Measurements from ENCODE around the gene FAM131B.

FAM131B gene

GRCh38 chr7:143360788-143361551 is 1.5 kb downstream of the FAM131B start:
- no peak for DNase-seq (ENCODE audit: low read depth in 1 of 2, low spot score in 1 of 2)

- DNase-seq (ENCODE audit: low read depth in 1 of 2, low spot score in 1 of 2) = no peak
Measured at GRCh38 chr7:143359771-143360353, 2.7 kb downstream of the FAM131B start.

GRCh38 chr7:143358626-143359025 is 3.9 kb downstream of the FAM131B start:
- no peak for DNase-seq (ENCODE audit: low read depth in 1 of 2, low spot score in 1 of 2)

- DNase-seq (ENCODE audit: low read depth in 1 of 2, low spot score in 1 of 2) = no peak
Measured at GRCh38 chr7:143356414-143357050, 6.0 kb downstream of the FAM131B start.

- DNase-seq (ENCODE audit: low read depth in 1 of 2, low spot score in 1 of 2) = no peak
Measured at GRCh38 chr7:143355450-143356385, 6.8 kb downstream of the FAM131B start.

GRCh38 chr7:143354965-143355364 is 7.5 kb downstream of the FAM131B start:
- DNase-seq (ENCODE audit: low read depth in 1 of 2, low spot score in 1 of 2) = no peak

- no peak for DNase-seq (ENCODE audit: low read depth in 1 of 2, low spot score in 1 of 2)
Measured at GRCh38 chr7:143354376-143354775, 8.1 kb downstream of the FAM131B start.

GRCh38 chr7:143352531-143353002 is 9.9 kb downstream of the FAM131B start:
- no peak for DNase-seq (ENCODE audit: low read depth in 1 of 2, low spot score in 1 of 2)

GRCh38 chr7:143351574-143351973 is 10.9 kb downstream of the FAM131B start:
- no peak for DNase-seq (ENCODE audit: low read depth in 1 of 2, low spot score in 1 of 2)

- DNase-seq (ENCODE audit: low read depth in 1 of 2, low spot score in 1 of 2) = no peak
Measured at GRCh38 chr7:143351060-143351459, 11.5 kb downstream of the FAM131B start.

- no peak for DNase-seq (ENCODE audit: low read depth in 1 of 2, low spot score in 1 of 2)
Measured at GRCh38 chr7:143347950-143348349, 14.6 kb downstream of the FAM131B start.

GRCh38 chr7:143346018-143346417 is 16.5 kb downstream of the FAM131B start:
- no peak for DNase-seq (ENCODE audit: low read depth in 1 of 2, low spot score in 1 of 2)

- peak; percentile 33 to 48 for DNase-seq (ENCODE audit: low read depth in 1 of 2, low spot score in 1 of 2)
Measured at GRCh38 chr7:143345428-143345900, 17.0 kb downstream of the FAM131B start.

GRCh38 chr7:143343596-143343995 is 18.9 kb downstream of the FAM131B start:
- no peak for DNase-seq (ENCODE audit: low read depth in 1 of 2, low spot score in 1 of 2)

GRCh38 chr7:143341842-143342241 is 20.7 kb downstream of the FAM131B start:
- no peak for DNase-seq (ENCODE audit: low read depth in 1 of 2, low spot score in 1 of 2)

- no peak for DNase-seq (ENCODE audit: low read depth in 1 of 2, low spot score in 1 of 2)
Measured at GRCh38 chr7:143337216-143337615, 25.3 kb downstream of the FAM131B start.

- no peak for DNase-seq (ENCODE audit: low read depth in 1 of 2, low spot score in 1 of 2)
Measured at GRCh38 chr7:143334244-143334643, 28.3 kb downstream of the FAM131B start.

GRCh38 chr7:143331179-143331801 is 31.2 kb downstream of the FAM131B start:
- no peak for DNase-seq (ENCODE audit: low read depth in 1 of 2, low spot score in 1 of 2)

GRCh38 chr7:143329471-143330170 is 32.9 kb downstream of the FAM131B start:
- DNase-seq (ENCODE audit: low read depth in 1 of 2, low spot score in 1 of 2) = no peak

- no peak for DNase-seq (ENCODE audit: low read depth in 1 of 2, low spot score in 1 of 2)
Measured at GRCh38 chr7:143327903-143328302, 34.6 kb downstream of the FAM131B start.
